OCI-M2 (cell line): ENCODE data around the gene CCL3.
"Not testable (repeated sequence)": the region's sequence is repeated elsewhere in the genome, so short reads cannot be mapped to it uniquely, and the experiment has no call there.

Experiments
- DNase-seq: peaks from one replicate; lab custom pipeline; 2025; ENCODE audit not compliant: unreplicated experiment; lab: John Stamatoyannopoulos, UW

CCL3 gene

GRCh38 chr17:36089888-36090836 is at the start of gene CCL3:
CCL3 (minus strand) TSS chr17:36090143; CDS start chr17:36090058, 85 bp downstream.
- no peak for DNase-seq

GRCh38 chr17:36136439-36136838 is 46.5 kb upstream of the CCL3 start:
- DNase-seq: no peak

- DNase-seq: no peak
Observed at GRCh38 chr17:36136036-36136435, 46.1 kb upstream of the CCL3 start.

- DNase-seq: no peak
Observed at GRCh38 chr17:36135465-36135864, 45.5 kb upstream of the CCL3 start.

GRCh38 chr17:36133602-36134236 is 43.8 kb upstream of the CCL3 start:
- DNase-seq: no peak

- no peak for DNase-seq
Observed at GRCh38 chr17:36132421-36132831, 42.5 kb upstream of the CCL3 start.

GRCh38 chr17:36131931-36132330 is 42.0 kb upstream of the CCL3 start:
- DNase-seq: no peak

- DNase-seq: no peak
Observed at GRCh38 chr17:36131421-36131820, 41.5 kb upstream of the CCL3 start.

- no peak for DNase-seq
Observed at GRCh38 chr17:36130346-36130745, 40.4 kb upstream of the CCL3 start.

- DNase-seq: no peak
Observed at GRCh38 chr17:36129616-36130015, 39.7 kb upstream of the CCL3 start.

- DNase-seq: no peak
Observed at GRCh38 chr17:36128411-36128978, 38.6 kb upstream of the CCL3 start.

- no peak for DNase-seq
Observed at GRCh38 chr17:36127911-36128310, 38.0 kb upstream of the CCL3 start.

- DNase-seq: no peak
Observed at GRCh38 chr17:36127199-36127893, 37.4 kb upstream of the CCL3 start.

GRCh38 chr17:36124879-36125824 is 35.2 kb upstream of the CCL3 start:
- DNase-seq: no peak

GRCh38 chr17:36123431-36123830 is 33.5 kb upstream of the CCL3 start:
- no peak for DNase-seq

- DNase-seq: not testable (repeated sequence)
Observed at GRCh38 chr17:36121099-36121498, 31.2 kb upstream of the CCL3 start.

- no peak for DNase-seq
Observed at GRCh38 chr17:36120221-36120620, 30.3 kb upstream of the CCL3 start.

- no peak for DNase-seq
Observed at GRCh38 chr17:36118477-36119353, 28.8 kb upstream of the CCL3 start.
